ENCODE data around the gene AREL1.

The AREL1 gene

DNA sequence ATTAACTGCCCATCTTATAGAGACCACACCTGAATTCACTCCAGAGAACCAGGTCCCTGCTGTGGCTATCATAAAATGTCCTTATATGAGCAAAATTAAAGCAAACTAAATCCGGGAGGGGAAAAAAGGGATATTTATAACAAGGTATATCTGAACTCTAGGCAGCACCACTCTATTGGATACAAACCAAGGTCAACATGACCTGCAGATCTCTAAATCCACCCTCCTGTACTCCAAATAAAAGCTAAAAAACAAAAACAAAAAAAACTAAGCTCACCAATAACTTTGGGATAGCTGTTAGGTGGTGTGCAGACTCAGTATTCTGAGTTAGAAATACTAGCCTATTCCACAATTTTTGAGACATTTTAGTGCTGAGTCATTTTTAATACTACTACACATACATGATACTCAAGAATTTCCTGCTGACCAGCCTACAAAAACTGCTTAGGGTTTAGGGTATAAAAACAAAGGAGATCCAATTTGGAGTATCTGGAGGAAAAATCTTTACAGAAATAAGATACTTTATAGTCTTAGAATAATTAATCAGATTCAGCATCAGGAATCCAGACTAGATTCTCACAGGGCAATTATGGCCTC lies 54.2 kb downstream of the AREL1 start:
- DNase-seq: peak; percentile 82

DNA sequence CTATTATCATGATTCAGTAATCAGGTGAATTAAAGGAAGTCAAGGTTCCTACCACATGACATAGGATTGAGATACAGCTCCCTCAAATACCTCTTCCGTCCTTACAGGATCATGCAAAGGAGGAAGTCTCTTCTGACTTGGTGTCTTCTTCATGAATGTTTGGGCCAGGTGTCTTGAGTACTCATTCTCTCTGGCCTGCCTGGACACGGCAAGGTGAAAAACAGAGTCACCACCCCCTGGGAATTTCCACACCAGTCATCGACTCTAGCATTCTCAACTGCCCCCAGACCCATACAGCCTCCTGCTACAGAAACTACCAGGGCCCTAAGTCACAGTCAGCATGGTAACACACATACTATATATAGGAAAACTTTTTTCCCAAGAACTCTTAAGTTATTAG lies 55.9 kb downstream of the AREL1 start:
- no peak for DNase-seq

DNA sequence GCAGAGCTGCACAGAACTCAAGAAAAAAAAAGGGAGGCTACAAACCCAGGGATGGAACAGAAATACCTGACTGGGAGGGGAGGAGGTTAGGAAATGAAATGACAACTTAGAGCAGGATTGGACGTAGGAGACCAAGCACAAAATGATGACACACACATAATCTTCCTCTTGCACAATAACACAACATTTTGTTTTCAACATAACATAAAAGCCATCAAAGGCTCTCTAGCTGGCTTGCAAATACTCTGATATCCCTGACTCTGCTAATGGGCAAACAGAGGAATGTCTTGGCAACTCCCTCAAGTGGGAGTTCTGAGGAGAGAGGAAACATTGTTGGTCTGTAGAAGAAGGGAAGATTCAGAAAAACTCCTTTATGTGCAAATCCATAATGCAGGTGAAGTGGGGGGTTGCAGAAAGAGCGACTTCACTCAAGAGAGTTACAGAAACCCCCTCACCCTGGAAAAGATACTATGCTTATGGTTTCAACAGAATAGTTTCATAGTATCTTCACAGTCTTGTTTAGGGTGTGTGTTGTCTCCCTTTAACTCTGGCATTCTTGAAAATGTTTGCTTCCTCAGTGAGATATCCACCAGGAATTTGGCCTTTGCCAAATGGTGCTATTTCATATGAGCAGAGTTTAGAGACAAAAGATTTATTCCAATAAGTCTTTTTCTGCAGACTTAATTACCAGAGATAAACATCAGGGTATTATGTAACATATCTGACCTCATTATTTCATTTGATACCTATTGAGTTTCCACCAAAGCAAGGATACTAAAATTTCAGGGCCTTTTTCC lies 57.1 kb downstream of the AREL1 start:
- peak; percentile 77 for DNase-seq

DNA sequence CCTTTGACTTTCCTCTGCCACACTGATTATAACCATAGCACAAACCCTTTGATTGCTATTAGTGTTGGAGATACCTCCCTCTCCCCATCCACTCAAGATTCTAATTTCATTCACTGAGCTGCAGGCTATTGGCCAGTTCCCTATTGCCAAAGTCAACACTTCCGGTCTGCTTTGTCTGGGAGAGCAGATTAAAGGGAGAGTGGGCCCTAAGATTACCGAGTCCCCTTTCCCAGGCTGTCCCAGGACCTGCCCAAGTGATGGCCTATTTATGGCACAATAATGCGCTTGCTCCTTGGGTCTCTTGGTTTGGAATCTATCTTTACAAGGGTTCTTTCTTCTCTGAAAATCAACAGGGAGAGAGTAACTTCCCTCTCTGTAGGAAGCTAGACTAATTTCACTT lies 57.9 kb downstream of the AREL1 start:
- no peak for DNase-seq

DNA sequence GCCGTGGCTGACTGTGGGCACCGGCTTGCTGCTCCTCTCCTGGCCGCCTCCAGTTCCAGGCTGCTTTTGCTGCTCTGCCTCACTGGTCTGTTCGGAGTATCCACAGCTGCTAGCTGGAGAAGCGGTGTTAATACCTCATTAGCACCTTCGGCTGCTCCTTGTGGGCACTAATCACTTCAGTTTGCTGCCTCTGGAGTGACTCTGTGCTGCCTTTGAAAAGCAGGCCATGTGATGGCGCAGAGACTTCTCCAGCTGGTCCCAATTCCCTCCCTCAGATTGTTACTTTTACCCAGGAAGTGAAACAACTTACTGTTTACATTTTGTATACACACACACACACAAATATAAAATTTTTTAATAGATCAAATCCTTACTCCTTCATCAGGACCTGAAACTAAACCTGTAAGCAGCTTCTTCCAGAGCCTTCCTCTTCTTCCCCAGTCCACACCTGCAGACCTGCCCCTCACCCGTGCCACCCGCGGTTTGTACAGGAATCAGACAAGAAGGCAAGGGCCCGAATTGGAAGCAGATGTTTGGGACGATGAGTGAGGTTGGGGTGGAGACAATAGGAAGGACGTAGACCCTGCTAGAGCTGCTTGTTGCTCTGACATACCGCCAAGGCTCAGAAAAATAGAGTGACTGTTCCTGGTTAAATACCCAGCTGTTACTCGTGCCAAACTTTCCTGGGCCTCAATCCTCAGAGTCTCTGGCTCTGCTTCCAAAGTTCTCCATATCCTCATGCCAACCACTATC lies 59.3 kb downstream of the AREL1 start:
- peak; percentile 85 for DNase-seq

DNA sequence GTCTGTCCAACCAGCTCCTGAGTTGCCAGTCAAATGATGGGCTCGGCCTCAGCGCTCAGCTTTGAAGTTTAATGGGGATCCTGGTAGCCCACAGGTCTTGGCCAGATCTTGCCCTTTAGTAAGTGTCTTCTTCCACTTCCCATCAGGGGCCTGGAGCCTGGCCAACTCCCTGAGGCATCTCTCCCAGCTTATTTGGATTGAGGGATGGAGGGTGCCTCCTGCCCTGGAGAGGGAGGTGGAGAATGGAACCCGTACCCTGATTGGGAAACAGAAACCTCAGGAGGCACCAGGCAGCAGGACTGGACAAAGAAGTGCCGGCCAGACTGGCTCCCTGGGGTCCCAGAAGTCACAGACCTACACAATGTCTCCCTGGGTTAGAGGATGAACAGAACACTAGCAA lies 60.3 kb downstream of the AREL1 start:
- DNase-seq: no peak

DNA sequence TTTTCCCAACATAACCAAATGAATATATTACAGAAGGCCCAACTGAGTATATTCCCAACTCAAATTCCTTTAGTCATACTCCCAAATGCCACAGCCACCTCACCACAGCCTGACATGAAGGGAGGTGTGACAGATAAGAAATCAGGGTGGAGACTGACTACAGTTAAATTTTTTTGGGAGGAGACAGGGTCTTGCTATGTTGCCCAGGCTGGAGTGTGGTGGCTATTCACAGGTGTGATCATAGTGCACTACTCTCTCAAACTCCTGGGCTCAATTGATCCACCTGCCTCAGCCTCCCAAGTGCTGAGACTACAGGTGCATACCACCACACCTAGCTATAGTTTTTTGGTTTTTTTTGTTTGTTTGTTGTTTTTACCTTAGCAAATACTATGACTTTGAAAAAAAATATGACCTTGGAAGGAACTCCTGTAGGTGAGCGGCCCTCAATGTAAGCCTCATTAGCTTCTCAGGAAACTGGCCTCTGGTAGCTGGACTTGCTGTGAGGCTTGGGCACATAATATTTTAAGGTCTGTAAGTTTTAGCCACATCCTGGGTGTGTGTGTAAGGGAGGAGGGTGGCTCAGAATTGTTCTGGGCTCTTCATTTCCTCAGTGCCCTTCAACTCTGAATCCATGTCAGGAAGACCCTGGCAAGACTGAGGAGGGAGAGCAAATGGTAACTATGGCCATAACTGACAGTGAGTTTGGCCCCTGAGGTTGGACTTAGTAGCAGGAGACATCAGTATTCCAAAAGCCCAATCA lies 61.8 kb downstream of the AREL1 start:
- no peak for DNase-seq

DNA sequence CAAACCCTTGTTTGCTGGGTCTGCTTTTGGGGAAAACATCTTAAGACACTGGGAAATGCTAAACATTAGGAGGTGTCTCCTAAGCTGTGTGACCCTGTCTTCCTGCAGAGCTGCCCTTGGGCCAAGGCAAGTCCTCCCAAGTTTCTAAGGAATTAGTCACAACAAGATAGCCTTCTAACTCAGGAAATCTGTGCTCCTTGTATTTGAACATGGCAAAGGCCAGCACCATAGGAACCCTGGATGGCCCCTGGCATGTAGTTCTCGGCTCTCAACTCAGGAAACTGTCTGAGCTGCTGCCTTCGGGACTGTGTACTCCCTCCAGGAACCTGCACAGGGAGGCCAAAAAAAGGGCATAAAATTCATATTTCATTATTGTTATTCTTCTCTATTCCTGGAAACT lies 63.2 kb downstream of the AREL1 start:
- no peak for DNase-seq

DNA sequence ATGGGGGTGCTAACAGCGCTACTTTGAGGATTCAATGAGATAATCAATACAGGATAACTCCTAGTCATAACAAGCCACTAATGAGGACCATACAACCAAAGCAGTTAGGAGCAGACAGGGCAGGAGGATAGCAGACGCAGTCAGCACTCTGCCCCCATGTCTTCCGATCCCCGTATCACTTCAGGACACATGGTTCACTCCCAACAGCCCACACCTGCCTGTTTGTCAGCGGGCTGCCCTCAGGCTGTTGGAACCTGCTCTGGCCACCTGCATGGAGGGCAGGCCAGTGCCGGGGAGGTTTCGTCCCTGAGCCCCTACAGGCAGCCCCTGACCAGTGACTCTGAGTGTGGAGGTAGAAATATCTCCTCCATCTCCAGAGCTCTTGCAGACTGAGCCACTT lies 63.7 kb downstream of the AREL1 start:
- DNase-seq: no peak

DNA sequence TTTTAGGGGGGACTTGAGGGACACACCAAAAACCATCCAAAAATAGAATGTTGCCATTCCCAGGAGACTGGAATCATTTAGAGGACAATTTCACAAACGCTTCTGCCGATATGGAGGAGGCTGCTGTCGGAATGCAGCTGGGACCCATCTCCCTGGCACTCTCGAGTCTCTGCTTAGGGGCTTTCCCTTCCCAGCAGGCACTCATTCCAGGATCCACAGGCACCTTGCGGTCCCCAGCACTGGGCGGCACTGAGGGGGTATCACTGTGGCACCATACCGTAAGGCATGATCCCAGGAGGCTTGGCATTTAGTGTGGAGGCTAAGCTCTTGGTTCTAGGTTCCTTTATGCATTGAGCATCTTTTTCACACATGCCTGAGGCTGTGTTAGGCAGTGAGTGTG lies 64.3 kb downstream of the AREL1 start:
- no peak for DNase-seq

DNA sequence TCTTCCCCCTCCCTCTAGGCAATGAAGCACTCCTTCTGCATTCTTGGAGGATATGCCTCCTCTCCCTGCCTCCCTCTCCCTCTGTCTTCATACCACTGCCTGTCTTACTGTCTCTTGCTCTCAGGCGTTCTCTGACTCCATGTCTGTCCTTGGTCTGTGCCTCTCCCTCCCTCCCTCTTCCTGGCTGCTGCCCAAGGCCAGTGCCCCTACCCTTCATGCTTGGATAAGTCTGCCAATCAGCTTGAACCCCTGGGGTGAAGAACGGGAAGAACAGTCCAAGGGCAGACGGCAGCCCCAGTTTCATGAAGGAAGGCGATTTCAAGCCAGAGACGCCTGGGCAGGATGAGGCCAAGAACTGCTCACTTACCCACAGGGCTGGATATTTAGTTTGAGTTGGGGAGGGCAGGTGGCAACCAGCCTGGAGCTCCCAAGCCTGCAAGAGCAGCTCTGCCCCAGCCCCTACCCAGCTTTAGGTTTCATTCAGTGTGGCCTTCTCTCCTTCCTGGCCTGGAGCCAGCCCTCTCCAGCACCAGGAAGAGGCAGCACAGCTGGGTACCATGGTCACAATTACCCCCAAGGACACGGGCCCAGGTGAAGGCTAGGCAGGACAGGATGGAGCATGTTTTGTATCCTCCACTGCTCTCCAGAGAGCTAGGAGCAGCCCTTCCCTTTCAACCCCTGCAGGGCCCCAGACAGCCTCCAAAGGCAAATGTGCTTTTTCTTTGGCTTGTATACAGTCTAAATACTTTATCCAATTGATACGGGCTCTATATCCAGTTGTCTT lies 65.0 kb downstream of the AREL1 start:
- DNase-seq: no peak

DNA sequence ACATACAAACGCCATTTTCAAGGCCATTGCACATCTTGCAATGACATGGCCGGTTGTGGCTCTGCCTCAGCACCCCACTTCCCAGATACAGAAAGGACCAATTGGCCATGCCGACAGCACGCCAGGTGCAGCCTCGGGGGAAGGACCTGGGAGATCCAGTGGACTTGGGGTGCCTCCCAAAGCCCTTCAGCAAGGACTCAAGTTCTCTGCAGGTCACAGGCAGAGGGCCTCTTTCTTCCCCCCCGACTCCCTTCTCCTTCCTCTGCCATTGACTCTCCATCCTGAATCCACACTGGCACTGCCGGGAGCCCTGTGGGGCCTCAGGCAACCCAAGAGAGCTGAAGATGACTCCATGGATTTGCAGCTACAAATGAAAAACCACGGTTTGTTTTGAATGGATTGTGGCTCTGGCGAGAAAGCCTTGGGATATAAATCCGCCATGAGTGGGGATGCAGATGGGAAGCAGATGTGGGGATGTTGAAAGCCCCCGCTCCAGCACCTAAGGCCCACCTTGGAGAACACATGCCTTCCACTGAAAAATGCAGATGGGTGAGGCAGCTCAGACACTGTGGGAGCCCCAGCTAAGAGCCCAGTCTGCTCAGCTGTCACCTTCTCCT lies 65.7 kb downstream of the AREL1 start:
- DNase-seq: no peak

DNA sequence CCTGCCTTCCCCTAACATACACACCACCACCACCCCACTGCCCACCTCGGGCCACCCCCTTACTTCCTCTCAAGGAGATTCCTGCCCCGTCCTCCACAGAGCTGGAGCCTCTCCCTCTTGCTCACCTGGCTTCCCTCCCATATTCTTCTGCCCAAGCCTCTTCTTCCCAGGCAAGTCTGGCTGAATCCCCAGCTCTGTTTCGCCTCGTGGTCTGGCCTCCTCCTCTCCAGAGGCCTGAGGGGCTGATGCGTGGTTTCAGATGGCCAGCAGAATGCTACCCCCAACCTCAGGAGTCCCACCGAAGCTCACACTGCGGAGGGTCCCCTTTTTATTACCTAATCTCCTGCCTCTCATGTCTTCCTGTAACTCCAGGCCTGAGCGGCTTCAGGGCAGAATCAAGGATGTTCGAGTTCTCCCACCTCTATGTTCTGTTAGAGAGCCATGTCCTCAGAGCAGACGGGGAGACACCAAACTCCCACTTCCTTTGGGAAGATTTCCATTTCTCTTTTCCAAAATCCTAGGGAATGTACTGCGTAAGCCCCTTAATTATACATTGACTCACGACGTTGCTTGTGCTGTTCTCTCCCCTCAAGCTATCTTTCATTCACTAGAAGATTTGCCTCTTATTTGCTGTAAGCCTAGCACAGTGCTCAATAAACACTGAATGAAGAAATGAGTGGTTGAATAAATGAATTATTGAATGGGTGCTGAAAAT lies 67.0 kb downstream of the AREL1 start:
- no peak for DNase-seq

DNA sequence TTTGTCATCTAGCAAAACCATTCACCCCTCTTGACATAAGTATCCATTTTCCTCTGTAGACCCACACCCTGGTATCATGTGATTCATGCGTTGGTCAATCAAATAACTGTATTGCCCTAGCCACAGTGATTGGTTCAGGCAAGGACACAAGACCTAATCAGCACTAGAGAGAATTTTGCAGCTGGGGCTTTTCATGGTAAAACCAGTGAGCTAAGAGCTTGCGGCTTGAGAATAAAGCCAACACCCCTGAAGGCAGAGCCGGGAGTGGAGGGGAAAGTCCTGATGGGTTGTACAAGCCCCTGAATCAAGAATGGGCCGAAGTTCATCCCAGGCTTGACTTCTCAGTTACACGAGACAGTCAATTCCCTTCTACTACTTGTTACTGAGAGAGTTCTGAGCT lies 67.6 kb downstream of the AREL1 start:
- no peak for DNase-seq

DNA sequence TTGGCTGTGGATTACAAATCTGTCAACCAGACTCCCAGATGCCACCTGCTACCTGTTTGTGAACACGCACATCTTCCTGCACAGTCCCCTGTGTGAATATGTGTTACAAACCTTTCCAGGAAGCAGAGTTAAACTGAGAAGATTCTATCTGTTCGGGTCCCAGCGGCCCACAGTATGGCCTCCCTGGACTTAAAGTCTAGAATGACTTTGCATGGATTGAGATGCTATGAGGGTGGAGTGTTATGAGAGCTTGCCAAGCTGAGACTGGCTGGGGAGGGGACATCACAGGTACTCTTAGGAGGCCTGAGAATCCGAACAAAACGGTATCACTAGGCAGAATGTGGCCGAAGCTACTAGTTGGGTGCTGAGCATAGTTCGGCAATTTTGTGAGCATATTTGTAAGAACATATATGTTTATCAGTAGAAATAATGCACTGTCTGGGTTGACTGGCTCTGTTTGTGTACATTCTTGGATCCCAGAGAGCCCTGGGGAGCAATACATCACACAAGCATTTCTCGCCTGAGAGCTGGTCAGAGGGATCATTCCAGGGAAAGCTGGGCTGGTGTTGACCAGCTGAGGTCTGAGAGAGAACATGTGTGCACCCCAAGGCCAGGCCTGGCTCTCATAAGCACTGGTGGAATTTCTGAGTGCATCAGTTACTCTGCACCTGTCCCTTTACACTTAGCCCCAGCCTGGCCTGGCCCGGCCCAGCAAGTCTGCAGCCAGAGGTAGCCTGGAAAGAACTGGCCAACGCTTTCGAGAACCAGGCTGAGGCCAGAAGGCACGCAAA lies 71.1 kb downstream of the AREL1 start:
- DNase-seq: no peak

DNA sequence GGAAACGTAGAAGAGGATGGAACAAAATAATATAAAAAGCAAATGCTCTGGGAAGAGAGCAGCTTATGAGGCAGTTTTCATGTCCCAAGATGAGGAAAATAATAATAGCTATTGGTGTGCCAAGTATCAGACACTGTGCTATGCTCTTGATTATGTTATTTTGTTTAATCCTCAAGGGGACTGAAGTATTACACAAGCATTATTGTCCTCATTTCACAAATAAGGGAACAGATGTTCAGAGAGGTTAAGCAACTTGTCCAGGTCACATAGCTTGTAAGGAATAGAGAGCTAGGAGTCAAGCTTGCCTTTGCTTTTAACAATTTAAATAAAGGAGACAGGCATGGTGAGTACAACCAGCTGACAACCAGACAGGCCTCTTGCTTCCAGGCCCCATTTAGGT lies 73.9 kb downstream of the AREL1 start:
- DNase-seq: no peak

DNA sequence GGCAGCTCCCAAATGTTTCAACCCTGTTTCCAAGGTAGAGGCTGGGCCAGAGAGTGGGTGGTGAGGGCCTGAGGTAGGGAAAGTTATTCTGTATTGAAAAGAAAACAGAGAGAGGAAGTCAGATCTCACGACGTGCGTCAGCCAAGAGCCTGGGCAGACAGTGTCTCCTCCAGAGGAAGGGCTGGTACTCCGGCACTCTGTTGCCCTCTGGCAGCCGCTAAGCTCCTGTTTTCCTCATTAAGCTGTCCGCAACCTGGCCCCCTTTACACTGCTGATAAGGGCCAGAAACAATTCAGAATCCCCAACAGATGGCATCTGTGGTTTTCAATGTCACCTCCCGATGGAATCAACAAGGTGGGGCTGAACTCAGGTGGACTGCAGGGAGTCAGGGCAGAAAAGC lies 74.8 kb downstream of the AREL1 start:
- no peak for DNase-seq

DNA sequence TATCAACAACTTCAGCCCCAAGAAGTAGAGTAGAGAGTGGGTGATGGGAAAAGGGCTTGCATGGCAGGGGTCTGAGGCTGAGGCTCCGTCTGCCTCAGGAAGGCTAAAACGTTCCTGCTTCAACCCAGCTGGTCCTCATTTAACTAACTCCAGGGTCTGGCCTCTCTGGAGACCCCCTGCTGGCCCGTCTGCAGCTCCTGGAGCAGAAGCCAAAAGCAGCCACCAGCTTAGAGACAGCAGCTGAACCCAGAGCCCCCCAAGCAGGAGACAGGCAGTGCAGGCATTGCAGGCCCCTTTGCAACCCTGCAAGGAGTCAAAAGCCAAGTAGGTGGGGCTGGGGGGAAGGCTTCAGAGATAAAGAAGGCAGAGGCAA lies 75.7 kb downstream of the AREL1 start:
- DNase-seq: no peak

DNA sequence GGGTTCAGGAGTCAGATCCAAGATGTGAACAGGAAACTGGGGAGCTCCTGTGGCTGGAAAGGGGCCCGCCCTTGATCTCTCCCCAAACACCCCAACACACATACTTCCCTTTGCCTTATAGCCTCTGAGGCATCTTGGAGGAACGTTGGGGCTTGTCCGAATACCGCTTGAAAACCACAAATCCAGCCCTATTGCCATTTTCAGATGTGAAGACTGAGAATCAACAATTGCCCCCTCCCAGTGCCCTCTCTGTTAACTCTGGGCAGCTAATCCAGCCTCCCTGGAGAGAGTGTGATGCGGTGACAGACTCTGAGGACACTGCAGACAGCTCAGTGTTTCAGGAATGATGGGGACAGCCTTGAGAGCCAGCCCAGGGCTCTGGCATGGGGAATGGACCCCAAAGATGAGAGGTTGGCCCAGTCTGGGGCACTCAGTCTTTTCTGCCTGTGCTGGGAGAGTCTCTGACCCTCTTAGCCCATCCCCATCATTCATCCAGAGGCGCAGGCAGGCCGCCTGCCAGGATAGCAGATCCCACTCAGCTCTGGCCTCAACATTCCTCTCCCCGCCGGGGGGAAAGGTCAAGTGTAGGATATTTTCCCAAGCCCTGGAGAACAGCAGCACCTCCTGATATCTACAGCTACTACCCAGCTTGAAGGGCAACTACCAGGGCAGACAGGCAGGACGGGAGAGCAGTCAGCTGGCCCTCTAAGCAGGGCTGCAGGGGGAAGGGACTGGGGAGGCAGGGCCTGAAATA lies 76.3 kb downstream of the AREL1 start:
- peak; percentile 75 for DNase-seq

DNA sequence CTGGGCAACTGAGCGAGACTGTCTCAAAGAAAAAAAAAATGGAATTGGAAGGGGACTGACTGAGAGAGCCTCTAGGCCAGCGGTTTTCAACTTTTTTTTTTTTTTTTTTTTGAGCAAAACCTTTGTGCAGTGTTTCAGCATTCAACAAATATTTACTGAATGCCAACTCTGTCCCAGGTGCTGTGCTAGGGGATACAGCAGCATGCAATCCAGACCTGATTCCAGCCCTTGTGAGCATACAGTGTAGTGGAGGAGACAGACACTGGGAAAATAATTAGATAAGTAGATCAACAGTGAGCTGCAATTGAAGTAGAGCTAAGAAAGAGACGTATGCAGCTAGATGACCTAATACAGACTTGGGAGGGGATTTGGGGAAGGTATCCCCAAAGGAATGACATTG lies 77.0 kb downstream of the AREL1 start:
- DNase-seq: no peak
